H9 (cell line): ENCODE results near the gene PXDC1. TPM values are rescaled to one million over a fixed set of nuclear protein-coding genes. Genes with fewer than 3 reads are reported as not detected.
"Not testable (repeated sequence)": the region's sequence is repeated elsewhere in the genome, so short reads cannot be mapped to it uniquely, and the experiment has no call there.

ENCODE experiments used
- DNase-seq: peaks from one replicate; pipeline ENCODE4 v3.0.0-alpha.2; 2017
- H2AFZ ChIP-seq: one replicate; pipeline ENCODE4 v1.6.1; 2013; ENCODE audit warnings: mild to moderate bottlenecking, low read length, control low read depth, moderate library complexity
- H2AK5ac ChIP-seq: 2 replicates; pipeline ENCODE4 v1.6.1; 2013; ENCODE audit warnings: low read length, control low read depth, mixed read lengths; ENCODE audit not compliant: insufficient read length
- H2BK120ac ChIP-seq: one replicate; pipeline ENCODE4 v1.6.1; 2013; ENCODE audit warnings: low read depth, mild to moderate bottlenecking, low read length, control low read depth, inconsistent platforms; ENCODE audit not compliant: poor library complexity, severe bottlenecking
- H2BK12ac ChIP-seq: 2 replicates; pipeline ENCODE4 v1.6.1; 2013; ENCODE audit warnings: low read length, control low read depth, mixed read lengths, low read depth; ENCODE audit not compliant: insufficient read length
- H2BK15ac ChIP-seq: 2 replicates; pipeline ENCODE4 v1.6.1; 2013; ENCODE audit warnings: low read depth, low read length, control low read depth
- H2BK20ac ChIP-seq: one replicate; pipeline ENCODE4 v1.6.1; 2013; ENCODE audit warnings: low read depth, mild to moderate bottlenecking, low read length, control low read depth, inconsistent platforms; ENCODE audit not compliant: poor library complexity, severe bottlenecking
- H2BK5ac ChIP-seq: 2 replicates; pipeline ENCODE4 v1.6.1; 2013; ENCODE audit warnings: low read length, control low read depth, mixed read lengths; ENCODE audit not compliant: insufficient read length
- H3K14ac ChIP-seq: 2 replicates; pipeline ENCODE4 v1.6.1; 2013; ENCODE audit warnings: low read length, control low read depth; ENCODE audit not compliant: insufficient read depth
- H3K18ac ChIP-seq: 2 replicates; pipeline ENCODE4 v1.6.1; 2013; ENCODE audit warnings: low read depth, mild to moderate bottlenecking, mixed read lengths, low read length, control low read depth; ENCODE audit not compliant: insufficient read length
- H3K23ac ChIP-seq: 2 replicates; pipeline ENCODE4 v1.6.1; 2013; ENCODE audit warnings: low read length, control low read depth, mixed read lengths, low read depth; ENCODE audit not compliant: insufficient read length
- H3K23me2 ChIP-seq: 2 replicates; pipeline ENCODE4 v1.6.1; 2013; ENCODE audit warnings: low read depth, mild to moderate bottlenecking, mixed read lengths, low read length, control low read depth; ENCODE audit not compliant: insufficient read length, poor library complexity, severe bottlenecking
- H3K27ac ChIP-seq: 2 replicates; pipeline ENCODE4 v1.5.1; 2013; ENCODE audit warnings: low read length, control low read depth, mixed read lengths, low read depth; ENCODE audit not compliant: insufficient read length
- H3K27me3 ChIP-seq: 2 replicates; pipeline ENCODE4 v1.6.1; 2013; ENCODE audit warnings: low read length, control low read depth, inconsistent platforms; ENCODE audit not compliant: insufficient read depth
- H3K4ac ChIP-seq: 2 replicates; pipeline ENCODE4 v1.6.1; 2013; ENCODE audit warnings: low read depth, mild to moderate bottlenecking, control low read depth, inconsistent platforms, low read length, moderate library complexity
- H3K4me1 ChIP-seq: 2 replicates; pipeline ENCODE4 v1.6.1; 2013; ENCODE audit warnings: low read length, control low read depth, inconsistent platforms; ENCODE audit not compliant: insufficient read depth
- H3K4me2 ChIP-seq: 2 replicates; pipeline ENCODE4 v1.6.1; 2013; ENCODE audit warnings: low read length, control low read depth, mixed read lengths; ENCODE audit not compliant: insufficient read length, insufficient read depth
- H3K56ac ChIP-seq: 2 replicates; pipeline ENCODE4 v1.6.1; 2013; ENCODE audit warnings: low read depth, mild to moderate bottlenecking, mixed read lengths, low read length, control low read depth; ENCODE audit not compliant: insufficient read length
- H3K79me1 ChIP-seq: 2 replicates; pipeline ENCODE4 v1.6.1; 2013; ENCODE audit warnings: low read depth, mild to moderate bottlenecking, moderate library complexity, low read length, control low read depth, inconsistent platforms; ENCODE audit not compliant: insufficient read depth, poor library complexity, severe bottlenecking
- H3K79me2 ChIP-seq: 2 replicates; pipeline ENCODE4 v1.6.1; 2013; ENCODE audit warnings: low read length, control low read depth, inconsistent platforms; ENCODE audit not compliant: insufficient read depth
- H3K9ac ChIP-seq: 2 replicates; pipeline ENCODE4 v1.6.1; 2013; ENCODE audit warnings: low read length, control low read depth, mixed read lengths; ENCODE audit not compliant: insufficient read length; ENCODE audit errors: extremely low read depth
- H3K9me3 ChIP-seq: one replicate; pipeline ENCODE4 v1.6.1; 2013; ENCODE audit warnings: low read depth, low read length, inconsistent platforms; ENCODE audit not compliant: control insufficient read depth
- H3T11ph ChIP-seq: one replicate; pipeline ENCODE4 v1.6.1; 2013; ENCODE audit warnings: mild to moderate bottlenecking, low read length, control low read depth, inconsistent platforms
- H4K20me1 ChIP-seq: one replicate; pipeline ENCODE4 v1.6.1; 2013; ENCODE audit not compliant: control insufficient read depth, insufficient read length, insufficient read depth
- H4K5ac ChIP-seq: 2 replicates; pipeline ENCODE4 v1.6.1; 2013; ENCODE audit warnings: low read depth, mild to moderate bottlenecking, mixed read lengths, low read length, control low read depth; ENCODE audit not compliant: insufficient read length
- H4K8ac ChIP-seq: replicated peaks from 2 replicates; pipeline ENCODE4 v1.6.1; 2013; ENCODE audit warnings: low read length, control low read depth, mixed read lengths, low read depth; ENCODE audit not compliant: insufficient read length
- H4K91ac ChIP-seq: 2 replicates; pipeline ENCODE4 v1.6.1; 2013; ENCODE audit warnings: low read depth, mild to moderate bottlenecking, moderate library complexity, mixed read lengths, low read length, control low read depth; ENCODE audit not compliant: insufficient read length
- H3K27ac Mint-ChIP-seq, 3 experiments: 2 replicates in 2 of 3; 3 replicates in 1 of 3; pipeline ENCODE4 v1.8.0; 2020 to 2021; ENCODE audit warnings: mixed read lengths in 3 of 3, mild to moderate bottlenecking in 1 of 3, moderate library complexity in 1 of 3
- H3K27me3 Mint-ChIP-seq: 2 replicates; pipeline ENCODE4 v1.8.0; 2021; ENCODE audit warnings: low read depth, mild to moderate bottlenecking, moderate library complexity, mixed read lengths
- H3K36me3 Mint-ChIP-seq, 3 experiments: 2 replicates in 2 of 3; 3 replicates in 1 of 3; pipeline ENCODE4 v1.8.0; 2020 to 2021; ENCODE audit warnings: low read depth in 3 of 3, mixed read lengths in 3 of 3; ENCODE audit not compliant: insufficient read depth in 1 of 3
- H3K4me1 Mint-ChIP-seq, 2 experiments: 2 replicates each; pipeline ENCODE4 v1.8.0; 2020; ENCODE audit warnings: mixed read lengths in 2 of 2
- H3K4me3 Mint-ChIP-seq, 2 experiments: 2 replicates in 1 of 2; 3 replicates in 1 of 2; pipeline ENCODE4 v1.8.0; 2020 to 2021; ENCODE audit warnings: mild to moderate bottlenecking in 2 of 2, mixed read lengths in 2 of 2, moderate library complexity in 1 of 2
- H3K9me3 Mint-ChIP-seq, 2 experiments: 2 replicates in 1 of 2; 3 replicates in 1 of 2; pipeline ENCODE4 v1.8.0; 2020; ENCODE audit warnings: mild to moderate bottlenecking in 2 of 2, mixed read lengths in 2 of 2, moderate library complexity in 1 of 2
- CTCF ChIP-seq: fragments of 200-600 bp; sonication (generic); conservative IDR thresholded peaks from 3 replicates; pipeline ENCODE4 v1.8.0; 2021; ENCODE audit warnings: antibody characterized with exemption, mild to moderate bottlenecking
- WGBS: extraction: QIAGEN DNeasy Blood & Tissue Kit; methylation state at CpG from one replicate; pipeline ENCODE4 v1.1.7; 2013; ENCODE audit warnings: missing lambda C conversion rate, low lambda C conversion rate, mixed read lengths; ENCODE audit not compliant: insufficient read length; ENCODE audit errors: extremely low coverage; 5-methylcytosine and 5-hydroxymethylcytosine counted together
- total RNA-seq: library from RNA; stranded (reverse); gene quantifications from 2 replicates; pipeline ENCODE4 v1.2.1, GENCODE V29; 2021

Gene PXDC1
- total RNA-seq, 1 experiment from 2014 or later, result 3.1 TPM

GRCh38 chr6:3768502-3768901, 17.0 kb upstream of the PXDC1 start:
- Mint-ChIP-seq H3K4me3 (no peak overlapping the region), H3K4me1 (peaks cover 22 to 25% of the 10 kb centered on the region in 2 experiments), H3K27ac (no peak overlapping the region), H3K36me3 (no peaks in the 10 kb centered on the region), H3K9me3 (no peaks in the 10 kb centered on the region), H3K27me3 (no peaks in the 10 kb centered on the region)
- H3K9ac ChIP-seq, result no peak overlapping the region
- no peak overlapping the region for H4K91ac ChIP-seq
- H3K27ac ChIP-seq, result no peak overlapping the region
- H3T11ph ChIP-seq, result no peak overlapping the region
- no peak overlapping the region for H3K56ac ChIP-seq
- no peak for TF ChIP-seq CTCF
- H4K20me1 ChIP-seq, result no peaks in the 10 kb centered on the region
- H2AFZ ChIP-seq, result no peak overlapping the region
- WGBS, result no CpG with 5 or more reads among the region's 2 CpGs
- H2BK5ac ChIP-seq, result no peak overlapping the region
- H3K18ac ChIP-seq, result no peak overlapping the region
- H3K4me2 ChIP-seq, result no peak overlapping the region
- DNase-seq, result no peak
- no peak overlapping the region for H4K8ac ChIP-seq
- no peaks in the 10 kb centered on the region for H3K79me1 ChIP-seq
- H2BK12ac ChIP-seq, result no peak overlapping the region
- H2BK15ac ChIP-seq, result no peak overlapping the region
- H3K14ac ChIP-seq, result no peak overlapping the region
- no peak overlapping the region for H2AK5ac ChIP-seq
- no peaks in the 10 kb centered on the region for H3K79me2 ChIP-seq
- no peak overlapping the region for H4K5ac ChIP-seq
- H3K4ac ChIP-seq, result no peak overlapping the region
- no peak overlapping the region for H2BK120ac ChIP-seq
- H3K27me3 ChIP-seq, result no peaks in the 10 kb centered on the region
- peaks cover 3% of the 10 kb centered on the region; the same call in 1 of the 2 replicates for H3K4me1 ChIP-seq
- no peak overlapping the region for H3K23ac ChIP-seq
- H3K23me2 ChIP-seq, result no peaks in the 10 kb centered on the region
- no peak overlapping the region for H2BK20ac ChIP-seq
- H3K9me3 ChIP-seq, result no peaks in the 10 kb centered on the region

GRCh38 chr6:3767483-3767882, 16.0 kb upstream of the PXDC1 start:
- H3K27me3 ChIP-seq, H2BK12ac ChIP-seq, H3K23ac ChIP-seq, H3K36me3 Mint-ChIP-seq, H2AK5ac ChIP-seq, DNase-seq, H3K4me3 Mint-ChIP-seq, H4K5ac ChIP-seq, H3K4me2 ChIP-seq, H3K79me2 ChIP-seq, H3K79me1 ChIP-seq, H3K4me1 ChIP-seq, H3K9me3 Mint-ChIP-seq, H4K20me1 ChIP-seq, H3K4ac ChIP-seq, H4K8ac ChIP-seq, H2BK120ac ChIP-seq, H2BK20ac ChIP-seq, H3K14ac ChIP-seq, H3K27ac ChIP-seq, H2BK15ac ChIP-seq, H3K9me3 ChIP-seq, H3T11ph ChIP-seq, H3K27me3 Mint-ChIP-seq, H3K56ac ChIP-seq, H3K9ac ChIP-seq, H2BK5ac ChIP-seq, H2AFZ ChIP-seq, H4K91ac ChIP-seq, H3K27ac Mint-ChIP-seq, H3K18ac ChIP-seq, H3K23me2 ChIP-seq: not testable (repeated sequence)
- peaks cover 22 to 25% of the 10 kb centered on the region in 2 experiments for H3K4me1 Mint-ChIP-seq
- no CpG with 5 or more reads among the region's 6 CpGs for WGBS
